Glomerular visceral epithelial cell (primary cell): Measurements from ENCODE around the gene GBX1.

Source experiments
- DNase-seq: peaks from one replicate; pipeline ENCODE4 v3.0.0-alpha.2; 2016; ENCODE audit errors: extremely low spot score

GBX1 gene

GRCh38 chr7:151167197-151167961, at the start of gene GBX1:
Gene GBX1, minus strand, starts transcription at chr7:151167694. Its CDS starts 146 bp downstream, at chr7:151167548.
- DNase-seq: no peak

DNA sequence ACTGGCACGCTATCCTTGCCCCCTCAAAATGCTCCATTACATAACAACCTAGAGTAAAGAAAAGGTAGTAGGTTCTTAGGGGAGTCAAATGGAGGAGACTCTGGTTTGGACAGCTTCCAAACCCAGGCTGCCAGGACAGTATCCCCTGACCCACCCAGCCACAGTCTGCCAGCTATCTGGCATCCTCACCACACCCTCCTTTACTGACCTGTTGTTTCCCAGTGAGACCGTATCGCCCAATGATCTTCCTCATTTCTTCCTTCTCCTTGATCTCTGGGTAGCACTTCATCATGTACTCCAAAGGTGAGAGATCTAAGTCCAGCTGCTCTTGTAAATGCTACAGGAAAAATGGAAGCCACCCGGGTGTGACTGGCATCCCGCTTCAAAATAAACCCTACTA, 47.9 kb upstream of the GBX1 start:
- DNase-seq: no peak

DNA sequence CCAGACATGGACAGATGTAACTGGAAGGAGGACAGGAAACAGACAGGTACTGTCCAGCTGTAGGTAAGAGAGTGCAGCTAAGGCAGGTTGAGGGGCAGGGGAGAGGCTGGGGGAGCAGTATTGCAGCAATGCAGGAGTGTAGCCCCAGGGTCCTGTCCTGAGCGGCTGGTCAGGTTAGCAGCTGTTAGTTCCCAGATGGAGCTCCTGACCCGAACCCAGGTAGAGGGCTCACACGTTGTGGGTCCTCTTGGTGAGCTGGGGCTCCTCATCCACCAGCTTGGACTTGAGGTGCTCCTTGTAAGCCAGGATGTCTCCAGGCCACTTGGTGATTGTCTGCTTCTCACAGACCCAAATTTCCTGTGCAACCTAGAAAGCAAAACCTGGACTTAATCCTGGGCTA, 46.3 kb upstream of the GBX1 start:
- DNase-seq: no peak

DNA sequence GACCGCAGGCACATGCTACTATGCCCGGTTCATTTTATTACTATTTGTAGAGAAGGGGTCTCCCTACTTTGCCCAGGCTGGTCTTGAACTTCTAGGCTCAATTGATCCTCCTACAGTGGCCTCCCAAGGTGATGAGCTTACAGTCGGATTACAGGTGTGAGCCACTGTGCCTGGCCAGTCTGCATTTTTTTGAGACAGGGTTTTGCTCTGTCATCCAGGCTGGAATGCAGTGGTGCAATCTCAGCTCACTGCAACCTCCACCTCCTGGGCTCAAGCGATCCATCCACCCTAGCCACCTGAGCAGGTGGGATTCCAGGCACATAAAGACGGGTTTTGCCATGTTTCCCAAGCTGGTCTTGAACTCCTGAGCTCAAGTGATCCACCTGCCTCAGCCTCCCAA, 45.1 kb upstream of the GBX1 start:
- no peak for DNase-seq

GRCh38 chr7:151211155-151211772, 43.8 kb upstream of the GBX1 start:
- no peak for DNase-seq

GRCh38 chr7:151210087-151210854, 42.8 kb upstream of the GBX1 start, which contains the start of gene H2BK1:
Gene H2BK1, minus strand, starts transcription at chr7:151210488. Its CDS starts 170 bp downstream, at chr7:151210318.
- DNase-seq: no peak

- DNase-seq: no peak
Measured at GRCh38 chr7:151209588-151209987, 42.1 kb upstream of the GBX1 start.

GRCh38 chr7:151208253-151208862, 40.9 kb upstream of the GBX1 start:
- no peak for DNase-seq

DNA sequence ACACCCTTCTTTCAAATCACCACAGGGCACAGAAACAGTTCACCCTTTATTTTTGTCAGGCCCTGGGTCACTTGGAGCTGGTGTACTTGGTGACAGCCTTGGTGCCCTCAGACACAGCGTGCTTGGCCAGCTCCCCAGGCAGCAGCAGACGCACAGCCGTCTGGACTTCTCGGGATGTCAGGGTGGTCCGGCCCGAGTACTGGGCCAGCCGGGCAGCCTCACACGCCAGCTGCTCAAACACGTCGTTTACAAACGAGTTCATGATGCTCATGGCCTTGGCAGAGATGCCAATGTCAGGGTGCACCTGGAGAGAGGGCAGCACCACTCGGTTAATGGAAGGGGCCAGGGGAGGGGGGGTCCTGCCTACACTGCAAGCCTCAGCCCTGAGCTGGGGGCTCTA, 40.3 kb upstream of the GBX1 start:
- DNase-seq: no peak

- no peak for DNase-seq
Measured at GRCh38 chr7:151207315-151207714, 39.8 kb upstream of the GBX1 start.

DNA sequence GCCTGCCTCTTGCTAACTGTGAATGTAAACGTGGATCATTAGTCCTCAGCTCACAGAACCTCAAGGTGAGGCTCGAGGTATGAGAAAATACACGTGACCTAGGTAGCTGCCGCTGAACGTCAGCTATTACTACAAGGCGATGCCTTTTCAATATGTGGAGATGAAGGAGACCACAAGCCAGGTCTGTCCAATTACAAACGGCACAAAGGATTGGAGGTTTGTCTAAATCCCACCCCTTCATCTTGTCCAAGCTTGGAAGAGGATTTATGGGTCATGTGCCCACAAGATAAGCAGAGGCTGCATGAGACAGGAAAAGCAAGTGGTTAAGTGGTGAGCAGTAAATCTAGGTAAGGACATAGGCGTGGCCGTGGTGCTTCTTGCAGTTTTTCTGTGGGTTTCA, 39.4 kb upstream of the GBX1 start:
- DNase-seq: no peak

DNA sequence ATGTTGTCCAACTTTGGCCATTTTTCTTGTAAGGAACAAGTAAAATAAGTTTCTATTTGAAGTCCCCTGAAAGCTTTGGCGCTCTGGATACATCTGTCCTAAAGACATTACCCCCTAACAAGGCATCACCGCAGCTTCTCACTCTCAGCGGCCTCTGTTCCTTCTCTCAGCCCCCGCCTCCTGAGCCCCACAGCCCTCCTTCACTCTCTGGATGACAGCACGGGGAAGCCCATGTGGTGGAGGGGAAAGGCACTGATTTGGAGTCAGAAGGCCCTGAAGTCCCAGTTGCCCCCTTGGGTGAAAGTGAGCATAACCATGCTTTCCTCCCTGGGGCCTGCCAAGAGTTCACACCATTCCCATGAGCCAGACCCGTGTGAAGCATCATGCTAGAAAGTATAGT, 38.2 kb upstream of the GBX1 start:
- DNase-seq: no peak

DNA sequence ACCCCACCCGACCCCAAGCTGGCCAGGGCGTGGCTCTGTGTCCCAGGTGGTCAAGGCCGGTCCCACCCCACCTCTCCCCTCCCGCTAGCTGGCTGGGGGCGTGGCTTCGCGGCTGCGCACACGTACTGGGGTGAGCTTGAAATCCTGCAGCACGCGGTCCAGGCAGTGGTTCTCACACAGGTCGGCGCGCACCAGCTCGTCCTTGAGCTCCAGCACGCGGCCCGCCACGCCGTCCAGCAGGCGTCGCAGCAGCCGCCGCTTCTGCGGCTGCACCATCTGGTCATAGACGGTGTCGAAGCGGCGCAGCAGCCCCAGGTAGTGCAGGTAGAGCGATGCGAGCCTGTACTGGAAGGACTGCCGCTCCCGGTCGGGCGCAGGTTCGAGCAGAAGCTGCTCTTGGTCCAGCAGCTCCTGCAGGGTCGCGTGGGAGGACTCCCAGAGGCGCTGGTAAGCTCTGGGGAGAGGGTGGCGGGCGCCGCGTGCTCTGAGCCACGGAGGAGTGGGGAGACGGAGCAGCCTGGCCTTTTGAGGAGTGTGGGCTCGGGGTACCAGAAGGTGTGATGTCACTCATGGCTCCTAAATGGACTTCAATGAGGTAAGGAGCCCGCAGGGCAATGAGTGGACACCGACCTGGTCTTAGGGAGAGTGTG, 37.0 kb upstream of the GBX1 start:
- no peak for DNase-seq

DNA sequence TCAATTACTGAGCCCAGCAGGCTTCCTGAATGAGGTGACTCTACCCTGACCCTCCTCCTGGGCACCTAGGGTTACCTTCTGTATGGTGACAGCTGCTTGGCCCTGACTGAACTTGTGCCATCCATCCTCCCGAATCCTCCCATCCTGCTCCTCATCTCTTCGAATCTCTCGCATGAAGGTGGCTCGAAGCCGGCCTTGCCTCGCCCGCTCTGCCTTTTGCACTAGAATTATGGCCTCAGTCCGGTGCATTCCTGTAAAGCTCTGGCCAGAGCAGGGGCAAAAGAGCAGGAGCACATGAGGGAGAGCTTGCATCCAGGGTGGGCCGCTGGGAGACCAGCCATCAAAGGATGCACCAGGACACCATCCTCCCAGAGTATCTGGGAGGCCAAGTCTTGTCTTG, 35.3 kb upstream of the GBX1 start:
- DNase-seq: no peak

GRCh38 chr7:151201751-151202150, 34.3 kb upstream of the GBX1 start:
- DNase-seq: no peak

DNA sequence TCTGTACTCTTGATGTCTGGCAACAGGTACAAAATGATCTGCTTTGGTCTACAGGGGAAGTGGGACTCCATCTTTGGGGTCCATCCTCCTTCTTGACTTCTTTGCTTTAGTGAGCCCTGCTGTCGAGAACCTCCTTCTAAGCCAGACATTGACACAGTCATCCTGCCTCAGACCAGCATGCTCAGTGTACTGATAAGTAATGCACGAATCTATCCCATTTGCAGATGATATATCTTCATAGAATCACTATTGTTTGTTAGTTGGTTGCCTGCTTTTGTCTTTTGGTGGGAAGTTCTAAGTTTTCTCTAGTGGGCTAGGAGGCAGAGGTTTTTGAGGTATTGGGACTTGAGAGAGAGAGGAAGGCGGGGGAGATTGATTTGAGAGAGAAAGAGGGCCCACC, 33.9 kb upstream of the GBX1 start:
- DNase-seq: no peak

- no peak for DNase-seq
Measured at GRCh38 chr7:151198945-151199848, 31.7 kb upstream of the GBX1 start.

GRCh38 chr7:151197932-151198331, 30.4 kb upstream of the GBX1 start:
- DNase-seq: no peak

DNA sequence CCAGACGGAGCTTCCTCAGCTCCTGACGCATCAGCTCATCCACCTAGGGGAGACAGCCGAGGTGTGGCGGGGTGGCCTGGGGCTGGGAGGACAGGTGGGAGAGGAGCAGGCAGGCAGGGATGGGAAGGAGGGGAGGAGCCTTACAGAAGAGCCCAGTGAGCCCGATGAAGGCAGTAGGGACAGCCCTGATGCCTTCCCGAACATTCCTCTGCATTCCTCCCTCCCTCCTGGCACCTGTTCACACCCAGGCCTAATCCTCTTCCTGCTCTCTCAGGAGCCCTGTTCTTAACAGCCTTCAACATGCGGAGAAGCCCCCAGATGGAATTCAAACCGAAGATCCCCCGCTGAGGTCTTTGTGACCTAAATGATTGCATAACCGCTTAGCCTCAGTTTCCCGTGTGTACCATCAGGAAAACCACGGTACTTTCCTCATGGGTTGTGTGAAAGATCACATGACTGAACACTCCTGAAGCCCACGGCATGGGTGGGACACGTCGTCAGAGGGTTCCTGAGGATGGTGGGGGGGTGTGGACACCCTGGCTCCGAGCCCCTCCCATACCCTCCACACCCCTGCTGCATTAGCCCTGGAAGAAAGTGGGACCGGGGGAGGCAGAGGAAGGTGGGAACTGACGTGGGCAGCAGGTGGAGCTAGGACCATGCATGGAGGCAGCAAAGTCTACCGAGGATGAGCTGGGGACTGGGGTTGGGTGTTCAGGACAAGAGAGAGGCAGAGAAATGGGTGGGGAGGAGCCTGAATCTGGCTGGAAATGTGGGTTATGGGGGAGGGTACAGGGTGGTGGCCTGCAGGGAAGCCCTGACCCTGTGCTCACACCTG, 28.3 kb upstream of the GBX1 start:
- no peak for DNase-seq

- DNase-seq: no peak
Measured at GRCh38 chr7:151194188-151194587, 26.7 kb upstream of the GBX1 start.
